Urinary bladder (tissue), 4 donors: Measurements from ENCODE around the gene CALHM1. TPM values are rescaled to one million over a fixed set of nuclear protein-coding genes. Genes with fewer than 3 reads are reported as not detected.
"Not testable (repeated sequence)": the region's sequence is repeated elsewhere in the genome, so short reads cannot be mapped to it uniquely, and the experiment has no call there.

Experiments used
- DNase-seq: peaks from one replicate; pipeline ENCODE4 v3.0.0-alpha.2; 2015; ENCODE audit errors: extremely low spot score
- H3K27ac ChIP-seq: one replicate; pipeline ENCODE4 v1.5.1; 2013; ENCODE audit warnings: low read depth, mild to moderate bottlenecking, moderate library complexity
- H3K36me3 ChIP-seq: one replicate; pipeline ENCODE4 v1.6.1; 2013; ENCODE audit warnings: mild to moderate bottlenecking, moderate library complexity; ENCODE audit not compliant: insufficient read depth
- H3K4me1 ChIP-seq: one replicate; pipeline ENCODE4 v1.6.1; 2013; ENCODE audit warnings: mild to moderate bottlenecking, moderate library complexity; ENCODE audit not compliant: insufficient read depth
- H3K4me3 ChIP-seq: one replicate; pipeline ENCODE4 v1.5.1; 2013; ENCODE audit warnings: low read depth, low read length
- WGBS: extraction: QIAGEN DNeasy Blood & Tissue Kit; methylation state at CpG from one replicate; pipeline ENCODE4 v1.1.7; 2013; 5-methylcytosine and 5-hydroxymethylcytosine counted together
- polyA plus RNA-seq: library from polyadenylated mRNA; stranded (reverse); fragments of 200-250 nt; gene quantifications from one replicate; pipeline ENCODE4 v1.2.3, GENCODE V29; 2013
- total RNA-seq: library from RNA; depleted of rRNA; stranded (reverse); fragments of >200 nt; gene quantifications from one replicate; pipeline ENCODE4 v1.2.3, GENCODE V29; 2014
- donor health status: healthy with polysubstance abuse.
- donor health status: healthy.

Gene CALHM1
- total and polyA plus RNA-seq, 2 donors, result not detected

DNA sequence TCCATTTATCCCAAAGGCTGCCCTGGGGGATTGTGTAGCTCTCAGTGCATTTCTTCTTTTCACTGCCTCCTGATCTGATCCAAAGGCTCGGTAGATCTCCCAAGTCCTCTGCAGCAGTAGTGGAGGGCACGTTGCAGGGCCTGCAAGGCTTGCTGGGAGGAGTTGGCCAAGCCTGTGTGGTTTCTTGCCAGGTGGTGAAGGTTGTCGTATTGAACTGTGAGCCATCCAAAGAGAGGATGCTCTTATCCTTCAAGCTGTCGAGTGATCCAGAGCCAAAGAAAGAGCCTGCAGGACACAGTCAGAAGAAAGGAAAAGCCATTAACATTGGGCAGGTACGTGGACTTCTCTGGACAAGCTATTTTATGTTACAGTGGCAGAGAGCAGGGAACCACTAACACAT, 41.1 kb downstream of the CALHM1 start:
- Histone ChIP-seq H3K36me3 (peaks cover 5% of the 10 kb centered on the region), H3K27ac (no peak overlapping the region), H3K4me1 (no peaks in the 10 kb centered on the region), H3K4me3 (no peak overlapping the region)
- WGBS, result 89% methylated on average over 5 of the region's 5 CpGs
- DNase-seq, result no peak

DNA sequence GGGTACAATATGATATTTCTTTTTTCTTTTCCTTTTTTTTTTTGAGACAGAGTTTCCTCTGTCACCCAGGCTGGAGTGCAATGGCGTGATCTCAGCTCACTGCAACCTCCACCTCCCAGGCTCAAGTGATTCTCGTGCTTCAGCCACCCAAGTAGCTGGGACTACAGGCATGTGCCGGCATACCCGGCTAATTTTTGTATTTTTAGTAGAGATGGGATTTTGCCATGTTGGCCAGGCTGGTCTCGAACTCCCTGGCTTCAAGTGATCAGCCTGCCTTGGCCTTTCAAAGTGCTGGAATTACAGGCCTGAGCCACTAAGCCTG, 41.6 kb downstream of the CALHM1 start:
- H3K36me3 ChIP-seq, H3K27ac ChIP-seq, H3K4me1 ChIP-seq, DNase-seq, H3K4me3 ChIP-seq: not testable (repeated sequence)
- WGBS, result 93% methylated on average over 5 of the region's 5 CpGs

DNA sequence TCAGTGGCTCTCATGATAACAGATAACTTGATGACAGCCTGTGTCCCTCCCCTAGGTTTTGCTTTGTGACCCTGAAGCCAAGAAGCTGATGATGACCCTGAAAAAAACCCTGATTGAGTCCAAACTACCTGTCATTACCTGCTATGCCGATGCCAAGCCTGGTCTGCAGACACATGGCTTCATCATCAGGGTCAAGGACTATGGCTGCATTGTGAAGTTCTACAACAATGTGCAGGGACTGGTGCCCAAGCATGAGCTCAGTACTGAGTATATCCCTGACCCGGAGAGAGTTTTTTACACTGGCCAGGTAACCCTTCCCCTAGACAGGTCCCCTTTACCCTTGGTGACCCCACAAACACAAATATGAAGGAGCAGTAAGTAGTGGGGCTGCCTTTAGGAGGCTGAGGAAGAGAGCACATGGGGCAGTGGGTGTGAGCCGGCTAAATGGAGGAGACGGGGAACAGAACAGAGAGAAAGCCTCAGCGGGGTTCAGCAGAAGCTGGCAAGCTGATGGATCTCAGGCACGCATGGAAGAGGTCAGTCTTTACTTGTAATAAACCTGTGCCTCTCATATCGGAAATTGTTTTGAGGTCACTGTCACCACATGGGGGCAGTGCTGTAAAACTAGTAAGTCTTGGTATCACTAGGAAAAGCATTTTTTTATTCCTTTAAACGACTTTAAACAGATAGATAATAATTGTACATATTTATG, 42.1 kb downstream of the CALHM1 start:
- Histone ChIP-seq H3K4me3 (no peak overlapping the region), H3K36me3 (peaks cover 5% of the 10 kb centered on the region), H3K4me1 (no peaks in the 10 kb centered on the region), H3K27ac (no peak overlapping the region)
- WGBS, result 46% methylated on average over 8 of the region's 8 CpGs
- DNase-seq, result peak; percentile 26

DNA sequence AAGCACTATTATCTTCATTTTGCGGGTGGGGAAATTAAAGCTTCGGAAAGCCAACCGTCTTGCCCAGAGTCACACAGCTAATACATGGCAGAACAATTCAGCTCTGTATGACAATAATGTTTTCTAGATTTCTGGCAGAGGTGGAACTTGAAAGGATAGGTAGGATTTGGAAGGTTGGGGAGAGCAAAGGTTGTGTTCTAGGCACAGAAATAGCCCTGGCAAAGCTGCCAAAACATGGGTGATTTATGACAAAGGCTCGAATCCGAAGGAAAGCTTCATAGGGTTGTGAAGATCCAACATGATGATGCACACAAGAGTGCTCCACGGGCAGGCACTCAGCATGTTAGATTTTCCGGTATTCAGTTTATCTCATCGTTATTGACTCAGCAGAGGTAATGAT, 43.1 kb downstream of the CALHM1 start:
- Histone ChIP-seq H3K36me3 (peaks cover 5% of the 10 kb centered on the region), H3K27ac (no peak overlapping the region), H3K4me3 (no peak overlapping the region), H3K4me1 (no peaks in the 10 kb centered on the region)
- WGBS, result 81% methylated on average over 8 of the region's 8 CpGs
- DNase-seq, result no peak

DNA sequence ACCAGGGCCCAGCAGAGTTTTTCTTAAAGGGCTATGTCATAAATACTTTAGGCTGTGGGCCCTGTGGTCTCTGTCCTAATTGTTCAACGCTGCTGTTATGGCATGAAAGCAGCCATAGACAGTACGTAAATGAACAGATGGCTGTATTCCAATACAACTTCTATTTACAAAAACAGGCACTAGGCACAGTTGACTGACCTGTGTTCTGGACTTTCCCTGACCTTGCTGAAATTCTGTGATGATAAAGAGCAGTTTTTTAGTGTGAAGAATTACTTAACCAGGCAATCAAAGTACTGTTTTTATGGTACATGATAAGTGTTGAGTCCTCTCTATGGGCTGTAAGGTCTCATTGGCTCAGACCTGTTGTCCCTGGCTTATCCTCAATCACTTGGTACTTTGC, 45.1 kb downstream of the CALHM1 start:
- 88% methylated on average over 2 of the region's 2 CpGs for WGBS
- Histone ChIP-seq H3K27ac (no peak overlapping the region), H3K4me1 (no peaks in the 10 kb centered on the region), H3K36me3 (peaks cover 5% of the 10 kb centered on the region), H3K4me3 (no peak overlapping the region)
- no peak for DNase-seq

Other genes starting within 250 kb of the CALHM1 start
- gene RPEL1, start 213.0 kb downstream of the CALHM1 start, total RNA-seq, result not detected
- gene RPEL1, start 213.0 kb downstream of the CALHM1 start, polyA plus RNA-seq, result 0.08 TPM
- gene INA, start 181.8 kb downstream of the CALHM1 start, total RNA-seq, result 5.8 TPM
- 2.4 TPM for gene INA, start 181.8 kb downstream of the CALHM1 start, polyA plus RNA-seq
- gene PCGF6, start 107.8 kb downstream of the CALHM1 start, total RNA-seq, result 14.9 TPM
- gene PCGF6, start 107.8 kb downstream of the CALHM1 start, polyA plus RNA-seq, result 10.1 TPM
- 8.7 TPM for gene TAF5, start 90.9 kb downstream of the CALHM1 start, total RNA-seq
- gene TAF5, start 90.9 kb downstream of the CALHM1 start, polyA plus RNA-seq, result 3.0 TPM
- gene ATP5MK, start 62.4 kb downstream of the CALHM1 start, total RNA-seq, result 231 TPM
- gene ATP5MK, start 62.4 kb downstream of the CALHM1 start, polyA plus RNA-seq, result 456 TPM
- gene PDCD11, start 62.3 kb downstream of the CALHM1 start, total RNA-seq, result 19.7 TPM
- gene PDCD11, start 62.3 kb downstream of the CALHM1 start, polyA plus RNA-seq, result 14.9 TPM
- 17.4 TPM for gene CALHM2, start 6.5 kb downstream of the CALHM1 start, total RNA-seq
- gene CALHM2, start 6.5 kb downstream of the CALHM1 start, polyA plus RNA-seq, result 68.5 TPM
- gene CALHM3, start 20.3 kb upstream of the CALHM1 start, total RNA-seq, result not detected
- gene CALHM3, start 20.3 kb upstream of the CALHM1 start, polyA plus RNA-seq, result not detected
- 5.2 TPM for gene NEURL1, start 34.8 kb upstream of the CALHM1 start, total RNA-seq
- 27.8 TPM for gene NEURL1, start 34.8 kb upstream of the CALHM1 start, polyA plus RNA-seq